Measurements from ENCODE around the gene ADRA1B. TPM values are rescaled to one million over a fixed set of nuclear protein-coding genes. Genes with fewer than 3 reads are reported as not detected.

ADRA1B gene
- total and polyA plus RNA-seq, 2 donors (not counting 3 experiments of a cell fraction or from before 2014, with no cell fraction given): 0.77 TPM; not detected in 1

- H3K4me2 ChIP-seq (ENCODE audit: insufficient read depth, low read length): no peak overlapping the region
These were observed 42.6 kb upstream of the ADRA1B start for GRCh38 chr5:159873680-159874079.

More at GRCh38 chr5:159873680-159874079, 42.6 kb upstream of the ADRA1B start:
- H2AFZ ChIP-seq (ENCODE audit: low read depth, low read length): no peak overlapping the region
- intact Hi-C loops (cut with micrococcal nuclease): no loop called here
- H3K79me2 ChIP-seq (ENCODE audit: control insufficient read depth, insufficient read depth, low read length): no peaks in the 10 kb centered on the region
- no peaks in the 10 kb centered on the region for H3K36me3 ChIP-seq (ENCODE audit: control insufficient read depth in 2 of 2, extremely low read depth in 1 of 2, insufficient read depth in 2 of 2, low read length in 2 of 2)
- ChIA-PET POLR2A (no interaction called here), CTCF (no interaction called here)
- dilution Hi-C loops (cut with MboI; ENCODE audit: extremely low pct_ligation_motif_present, low sequenced_read_pairs): no loop called here
- DNase-seq (ENCODE audit: low read depth, low spot score): no peak
- no peaks in the 10 kb centered on the region for H3K4me1 ChIP-seq (ENCODE audit: control insufficient read depth, extremely low read depth, insufficient read depth, low read length)
- BruUV-seq (replicated peaks): no TSS peak
- H3K9me3 ChIP-seq (replicated peaks; ENCODE audit: control insufficient read depth, insufficient read depth, low read length): no peaks in the 10 kb centered on the region
- no peaks in the 10 kb centered on the region for H4K20me1 ChIP-seq (replicated peaks; ENCODE audit: control insufficient read depth, extremely low read depth, insufficient read depth, low read length)
- H3K9me1 ChIP-seq (replicated peaks; ENCODE audit: control insufficient read depth, extremely low read depth, insufficient read depth, low read length): no peaks in the 10 kb centered on the region
- H3K4me3 ChIP-seq (replicated peaks in 1 of 3; ENCODE audit: insufficient read depth in 1 of 3, low read depth in 1 of 3, low read length in 3 of 3): no peak overlapping the region
- no peak overlapping the region for H3K27ac ChIP-seq (ENCODE audit: insufficient read depth, low read depth, low read length)
- H3K27me3 ChIP-seq (ENCODE audit: control insufficient read depth in 2 of 2, insufficient read depth in 2 of 2, low read length in 2 of 2): no peaks in the 10 kb centered on the region
- H3K9ac ChIP-seq (replicated peaks; ENCODE audit: extremely low read depth, insufficient read depth, low read length): no peak overlapping the region
- FAIRE-seq: no peak
- TF ChIP-seq EZH2 (IDR thresholded peaks at IDR 0.05; ENCODE audit: borderline replicate concordance, low read depth, low read length, severe bottlenecking): no peak
- no peak for TF ChIP-seq MYC (IDR thresholded peaks at IDR 0.05; ENCODE audit: low read depth, low read length)
- TF ChIP-seq CTCF (IDR thresholded peaks at IDR 0.05; ENCODE audit: extremely low read depth in 1 of 2, insufficient read depth in 1 of 2, low read depth in 1 of 2, low read length in 2 of 2): no peak
- no peak for TF ChIP-seq MAX (IDR thresholded peaks at IDR 0.05; ENCODE audit: insufficient read depth, insufficient read length)
- TF ChIP-seq POLR2AphosphoS5 (IDR thresholded peaks at IDR 0.05; ENCODE audit: insufficient read depth, low read depth, low read length): no peak
